Esophagus muscularis mucosa (tissue), 4 donors: ENCODE results near the gene C19orf53.

Experiments used
- CTCF ChIP-seq, 3 experiments: fragments of 200-600 bp in 2 of 3; fragments of 450-650 bp in 1 of 3; sonication (generic) in 2 of 3; IDR thresholded peaks; one replicate each; pipeline ENCODE4 v1.5.1; 2017 to 2019; ENCODE audit warnings: antibody characterized with exemption in 3 of 3, mild to moderate bottlenecking in 2 of 3, moderate library complexity in 1 of 3
- EP300 ChIP-seq: sonication (generic); formaldehyde crosslinking; IDR thresholded peaks from one replicate; pipeline ENCODE4 v1.6.1; 2017; ENCODE audit warnings: antibody characterized with exemption
- POLR2AphosphoS5 ChIP-seq, 2 donors: sonication (generic); formaldehyde crosslinking; IDR thresholded peaks; one replicate each; pipeline ENCODE4 v1.6.1; 2017; ENCODE audit warnings: antibody characterized with exemption in 2 of 2

GRCh38 chr19:13803038-13803437 is 28.8 kb downstream of the C19orf53 start:
- TF ChIP-seq CTCF (IDR thresholded peaks at IDR 0.05) (no peak), POLR2AphosphoS5 (IDR thresholded peaks at IDR 0.05) (no peak), EP300 (no peak)
